Occipital lobe (tissue), 3 donors: ENCODE data around the gene SPACA6. TPM values are rescaled to one million over a fixed set of nuclear protein-coding genes. Genes with fewer than 3 reads are reported as not detected.
"Not testable (repeated sequence)": the region's sequence is repeated elsewhere in the genome, so short reads cannot be mapped to it uniquely, and the experiment has no call there.

Source experiments
- DNase-seq: peaks from one replicate; lab custom pipeline; 2025; lab: John Stamatoyannopoulos, UW
- small RNA-seq: library from RNA; depleted of rRNA; stranded (forward); fragments of <200 nt; gene quantifications from one replicate; pipeline ENCODE3, GENCODE V24; 2014
- total RNA-seq: library from RNA; depleted of rRNA; stranded (reverse); fragments of >200 nt; gene quantifications from one replicate; pipeline ENCODE4 v1.2.3, GENCODE V29; 2014

Gene SPACA6
- total RNA-seq, 1 donor from 2014 or later: 3.9 TPM

DNA sequence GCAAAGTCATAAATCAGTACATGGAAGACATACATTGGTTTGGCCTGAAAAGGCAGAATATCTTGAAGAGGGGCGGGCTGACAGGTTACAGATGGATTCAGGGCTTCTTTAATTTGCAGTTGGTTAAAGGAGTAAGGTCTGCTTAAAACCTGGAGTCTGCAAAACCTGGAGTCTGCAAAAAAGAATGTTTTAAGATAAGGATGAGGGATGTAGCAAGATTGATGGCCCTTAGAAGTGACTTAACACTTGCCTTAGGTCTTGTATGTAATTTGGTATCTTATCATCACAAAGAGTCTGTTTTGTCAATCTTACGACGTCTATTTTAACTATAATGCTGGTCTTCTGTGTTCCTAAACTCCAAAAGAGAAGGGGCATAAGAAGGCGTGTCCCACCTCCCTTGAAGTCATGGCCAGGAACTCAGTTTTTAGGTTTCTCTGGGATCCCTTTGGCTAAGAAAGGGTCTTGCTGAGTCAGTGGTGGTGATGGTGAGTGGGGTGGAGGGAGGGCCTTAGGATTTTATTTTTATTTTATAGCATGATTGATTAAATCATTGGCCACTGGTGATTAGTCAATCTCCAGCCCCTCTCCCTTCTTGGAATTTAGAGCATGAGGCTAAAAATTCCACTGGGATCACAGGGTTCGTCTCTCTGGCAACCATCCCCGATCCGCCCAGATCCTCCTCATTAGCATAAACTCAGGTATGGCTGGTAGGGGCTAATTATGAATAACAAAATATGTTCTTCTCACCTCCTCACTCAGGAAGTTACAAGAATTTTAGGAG, 40.8 kb downstream of the SPACA6 start:
- DNase-seq: no peak

DNA sequence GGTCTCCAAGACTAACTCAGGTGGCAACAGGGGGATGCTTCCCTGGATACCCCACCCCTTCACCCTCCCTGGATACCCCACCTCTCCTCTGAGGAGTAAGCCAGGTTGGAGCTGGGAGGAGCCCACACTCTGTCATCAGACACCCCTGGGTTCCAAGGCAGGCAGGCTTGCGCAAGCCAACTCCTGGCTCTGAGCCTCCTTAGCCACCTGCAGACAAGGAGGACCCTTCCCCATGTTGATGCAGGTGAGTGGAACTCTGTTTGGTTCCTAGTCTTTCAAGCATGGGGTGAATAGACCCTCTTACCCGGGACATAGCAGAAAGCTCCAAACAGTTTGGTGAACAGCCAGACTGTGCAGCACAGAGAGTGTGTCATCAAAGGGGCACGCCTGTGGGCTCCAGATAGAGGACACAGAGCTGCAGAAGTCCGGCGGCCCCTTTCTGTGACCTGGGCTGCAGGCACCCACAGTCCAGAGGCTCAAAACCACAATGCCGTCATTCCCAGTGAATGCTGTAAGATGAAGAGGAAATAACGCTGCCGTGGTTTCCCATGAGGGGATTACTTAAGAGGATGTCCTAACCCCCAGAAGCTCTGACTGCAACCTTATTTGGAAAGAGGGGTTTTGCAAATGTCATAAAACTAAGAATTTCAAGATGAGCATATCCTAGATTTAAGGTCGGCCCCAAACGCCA, 42.8 kb downstream of the SPACA6 start:
- no peak for DNase-seq

DNA sequence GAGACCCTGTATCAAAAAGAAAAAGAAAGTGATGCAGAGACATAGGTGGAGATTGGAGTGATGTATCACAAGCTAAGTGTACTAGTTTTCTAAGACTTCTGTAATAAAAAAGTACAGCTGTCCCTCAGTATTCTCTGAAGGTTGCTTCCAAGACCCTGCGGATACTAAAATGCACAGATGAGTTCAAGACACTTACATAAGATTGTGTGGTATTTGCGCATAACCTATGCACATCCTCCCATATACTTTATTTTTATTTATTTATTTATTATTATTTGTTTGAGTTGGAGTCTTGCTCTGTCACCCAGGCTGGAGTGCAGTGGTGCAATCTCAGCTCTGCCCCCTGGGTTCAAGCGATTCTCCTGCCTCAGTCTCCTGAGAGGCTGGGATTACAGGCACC, 44.3 kb downstream of the SPACA6 start:
- no peak for DNase-seq

DNA sequence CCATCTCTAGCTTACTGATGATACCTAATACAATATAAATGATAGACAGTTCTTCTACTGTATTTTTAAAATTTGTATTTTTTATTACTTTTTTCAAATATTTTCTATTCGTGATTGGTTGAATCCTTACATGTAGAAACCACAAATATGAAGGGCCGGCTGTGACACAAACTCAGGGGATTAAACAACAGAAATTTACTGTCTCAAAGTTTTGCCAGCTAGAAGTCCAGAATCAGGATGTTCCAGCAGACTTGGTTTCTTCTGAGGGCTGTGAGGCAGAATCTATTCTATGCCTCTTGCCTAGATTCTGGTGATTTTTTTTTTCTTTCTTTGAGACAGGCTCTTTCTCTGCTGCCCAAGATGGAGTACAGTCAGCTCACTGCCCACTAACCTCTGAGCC, 44.8 kb downstream of the SPACA6 start:
- no peak for DNase-seq

DNA sequence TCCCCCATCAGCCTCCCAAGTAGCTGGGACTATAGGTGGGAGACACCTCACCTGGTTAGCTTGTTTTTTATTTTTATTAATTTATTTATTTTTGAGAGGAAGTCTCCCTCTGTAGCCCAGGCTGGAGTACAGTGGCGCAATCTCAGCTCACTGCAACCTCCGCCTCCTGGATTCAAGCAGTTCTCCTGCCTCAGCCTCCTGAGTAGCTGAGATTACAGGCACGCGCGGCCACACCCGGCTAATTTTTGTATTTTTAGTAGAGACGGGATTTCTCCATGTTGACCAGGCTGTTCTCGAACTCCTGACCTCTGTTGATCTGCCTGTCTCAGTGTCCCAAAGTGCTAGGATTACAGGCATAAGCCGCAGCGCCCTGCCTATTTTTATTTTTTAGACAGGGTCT, 45.4 kb downstream of the SPACA6 start:
- not testable (repeated sequence) for DNase-seq

DNA sequence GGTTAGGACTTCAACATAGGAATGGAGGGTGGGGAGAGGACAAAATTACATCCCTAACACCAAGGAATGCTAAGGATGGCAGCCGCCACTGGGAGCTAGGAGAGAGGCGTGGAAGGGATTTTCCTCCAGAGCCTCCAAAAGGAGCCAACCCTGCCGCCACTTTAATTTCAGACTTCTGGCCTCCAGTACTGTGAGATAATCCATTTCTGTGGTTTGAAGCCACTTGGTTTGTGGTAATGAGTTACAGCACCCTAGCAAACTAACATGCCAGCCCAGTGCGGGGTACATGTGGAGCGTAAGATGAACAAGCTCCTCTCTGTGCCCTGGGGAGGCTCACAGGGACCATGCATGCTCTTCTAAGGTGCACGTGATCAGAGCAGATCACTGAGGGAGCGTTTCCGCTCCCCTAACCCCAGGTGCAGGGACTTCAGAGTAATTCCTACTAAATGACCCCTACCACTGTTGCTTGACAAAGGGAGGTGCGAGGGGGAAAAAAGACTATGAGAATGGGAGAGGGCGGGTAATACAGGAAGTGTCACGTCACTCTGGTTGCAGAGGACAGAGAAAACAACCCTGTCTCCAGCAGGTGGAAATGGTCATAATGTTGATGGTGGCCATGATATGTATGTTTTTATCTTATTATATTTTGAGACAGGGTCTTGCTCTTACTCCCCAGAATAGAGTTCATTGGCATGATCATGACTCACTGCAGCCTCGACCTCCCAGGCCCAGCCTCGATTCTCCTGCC, 46.5 kb downstream of the SPACA6 start:
- DNase-seq: no peak

DNA sequence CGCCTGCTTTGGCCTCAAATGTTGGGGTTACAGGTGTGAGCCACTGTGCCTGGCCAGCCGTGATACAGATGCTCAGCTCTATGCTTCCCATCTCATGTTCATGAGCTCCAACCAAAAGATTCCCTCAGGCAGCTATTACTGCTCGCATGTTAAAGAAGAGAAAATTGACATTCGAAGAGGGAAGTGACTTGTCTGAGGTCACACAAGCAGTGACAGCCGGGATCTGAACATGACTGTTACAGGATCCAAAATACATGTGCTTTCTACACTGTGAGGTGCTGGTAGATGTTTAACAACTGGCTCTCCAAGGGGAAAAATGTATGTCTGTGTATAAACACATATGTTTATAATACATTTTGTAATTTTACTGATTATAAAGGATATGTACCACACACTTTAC, 47.2 kb downstream of the SPACA6 start:
- no peak for DNase-seq

DNA sequence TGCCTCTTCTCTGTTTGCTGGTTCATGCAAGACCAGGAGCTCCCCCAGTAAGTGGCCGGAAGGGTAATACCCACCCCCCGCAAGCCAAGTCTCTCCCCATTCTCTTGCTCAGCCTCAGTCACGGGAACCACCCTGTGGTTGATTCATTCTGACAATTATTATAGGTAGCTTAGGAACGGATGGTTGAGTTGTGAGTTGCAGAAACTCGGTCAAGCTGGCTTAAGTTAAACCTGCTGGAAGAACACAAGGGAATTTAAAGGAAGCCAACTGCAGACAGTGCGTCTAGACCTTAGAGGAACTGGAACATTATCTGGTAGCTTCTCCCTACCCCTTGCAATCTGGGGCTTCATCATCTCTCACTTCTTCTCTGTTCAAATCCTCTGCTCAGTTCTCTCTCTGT, 49.7 kb downstream of the SPACA6 start:
- DNase-seq: no peak

DNA sequence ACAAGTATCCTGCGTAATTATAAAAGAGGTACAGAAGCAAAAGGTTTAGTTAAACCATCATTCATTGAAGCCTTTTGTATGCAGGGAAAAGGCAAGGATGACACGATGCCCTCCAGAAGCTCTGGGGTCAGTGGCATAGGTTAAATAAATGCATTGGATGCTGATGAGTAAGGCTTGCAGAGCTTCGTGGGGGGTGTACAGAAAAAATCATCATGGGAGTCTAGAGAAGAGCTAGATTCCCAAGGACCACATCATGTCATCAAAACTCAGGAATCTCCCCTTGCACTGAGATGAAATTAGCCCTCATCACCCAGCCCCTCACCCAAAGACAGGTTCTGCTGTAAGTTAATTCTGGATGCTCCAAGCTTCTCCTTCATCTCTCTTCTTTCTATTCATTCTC, 50.3 kb downstream of the SPACA6 start:
- no peak for DNase-seq

DNA sequence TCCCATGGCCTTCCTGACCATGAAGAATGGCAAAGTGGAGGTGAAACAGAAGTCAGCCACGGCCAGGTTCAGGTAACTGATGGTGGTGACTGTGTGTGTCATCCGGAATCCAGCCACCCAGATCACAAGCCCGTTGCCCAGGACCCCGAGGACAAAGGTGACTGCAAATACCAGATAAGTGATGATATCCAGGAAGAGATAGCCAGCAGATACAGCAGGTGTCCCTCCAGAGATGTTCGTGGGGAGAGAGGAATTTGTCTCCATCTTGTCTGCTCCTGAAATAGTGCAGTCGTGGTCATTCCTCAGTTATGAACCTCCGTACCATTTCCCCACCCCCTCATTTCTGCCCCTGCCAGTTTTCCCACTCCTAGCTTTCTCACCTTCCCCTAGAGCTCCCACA, 53.6 kb downstream of the SPACA6 start:
- DNase-seq: no peak

DNA sequence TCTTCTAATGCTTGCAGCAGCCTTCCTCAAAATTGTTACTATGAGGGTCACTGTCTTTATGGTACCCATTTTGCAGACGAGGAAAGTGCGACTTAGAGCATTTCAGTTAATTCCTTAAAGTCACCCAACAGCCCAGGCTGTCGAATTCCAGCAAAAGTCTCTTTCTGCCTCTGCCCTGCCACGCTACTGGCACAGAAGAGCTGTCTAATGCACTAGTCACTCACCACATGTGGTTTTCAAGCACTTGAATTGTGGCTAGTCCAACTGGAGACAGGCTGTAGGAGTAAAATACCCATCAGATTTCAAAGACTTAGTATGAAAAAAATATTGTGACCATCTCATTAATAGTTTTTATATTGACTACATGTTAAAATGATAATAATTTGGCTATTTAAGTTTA, 56.8 kb downstream of the SPACA6 start:
- DNase-seq: no peak

DNA sequence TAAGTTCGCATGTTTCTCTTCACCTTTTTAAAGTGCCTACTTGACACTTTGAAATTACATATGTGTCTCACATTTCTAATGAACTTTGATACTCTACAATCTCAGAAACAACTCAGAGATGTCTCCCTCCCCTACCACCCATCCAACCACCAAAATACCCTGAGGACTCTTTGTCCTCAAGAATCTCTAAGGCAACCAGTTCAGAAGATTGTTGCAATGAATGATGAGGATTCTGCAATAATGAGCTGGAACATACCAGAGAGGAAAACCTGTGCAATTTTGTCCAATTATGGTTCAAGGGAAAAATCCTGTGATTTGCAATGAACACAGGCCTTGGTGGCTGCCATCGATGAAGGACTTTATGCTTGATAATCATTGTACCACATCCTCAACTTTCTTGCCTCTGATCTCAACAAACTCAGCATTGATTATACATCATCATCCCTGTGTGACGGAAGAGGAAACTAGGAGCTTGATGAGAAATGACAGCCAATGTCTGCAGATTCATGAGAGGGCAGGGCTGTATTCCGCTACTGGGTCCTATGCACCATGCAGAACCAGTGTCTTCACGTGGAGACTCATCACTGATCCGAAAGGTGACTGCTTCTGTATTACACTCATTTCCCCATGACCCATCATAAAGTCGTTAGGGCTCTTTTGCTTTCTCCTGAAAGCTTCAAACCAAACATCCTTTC, 57.4 kb downstream of the SPACA6 start:
- no peak for DNase-seq

DNA sequence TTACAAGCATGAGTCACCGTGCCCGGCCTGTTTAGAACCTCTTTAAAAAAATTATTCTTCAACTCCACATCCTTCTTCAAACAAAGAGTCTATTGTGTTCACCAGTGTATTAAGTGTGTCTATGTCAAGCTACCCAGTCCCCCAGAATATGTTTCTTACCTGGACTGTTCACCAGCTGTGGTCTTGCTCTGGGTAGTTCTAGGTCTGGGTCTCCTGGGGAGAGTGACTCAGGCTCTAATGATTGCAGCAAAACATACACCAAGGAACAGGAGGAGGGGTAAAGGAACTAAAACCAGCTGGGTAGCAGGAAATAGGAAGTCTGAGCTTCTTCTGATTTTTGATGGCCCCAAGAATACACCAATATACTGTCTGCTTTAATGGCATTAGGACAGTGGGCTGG, 58.5 kb downstream of the SPACA6 start, which contains the start of gene FPR1:
Gene FPR1 (minus strand): TSS at position 224 of the 400 bp plus-strand sequence. CDS start 4,884 bp downstream, outside the sequence.
- DNase-seq: no peak

DNA sequence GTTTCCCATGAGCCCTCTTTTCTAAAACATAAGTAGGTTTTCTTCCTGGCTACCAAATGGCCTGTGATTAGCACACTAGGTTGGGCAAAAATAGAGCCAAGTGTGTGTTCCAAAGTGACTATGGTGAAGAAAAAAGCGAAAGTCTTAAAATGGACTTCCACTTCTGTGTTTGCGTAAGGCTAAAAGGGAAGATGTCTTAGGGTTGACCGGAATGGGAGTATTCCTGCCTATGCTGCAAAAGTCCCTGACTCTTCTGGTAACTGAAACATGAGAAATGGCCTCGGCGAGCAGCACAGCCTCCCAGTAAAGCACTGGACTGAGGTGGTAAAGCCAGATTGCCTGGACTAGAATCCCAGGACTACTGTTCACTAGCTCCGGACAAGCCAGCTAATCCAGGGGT, 61.0 kb downstream of the SPACA6 start:
- DNase-seq: no peak

DNA sequence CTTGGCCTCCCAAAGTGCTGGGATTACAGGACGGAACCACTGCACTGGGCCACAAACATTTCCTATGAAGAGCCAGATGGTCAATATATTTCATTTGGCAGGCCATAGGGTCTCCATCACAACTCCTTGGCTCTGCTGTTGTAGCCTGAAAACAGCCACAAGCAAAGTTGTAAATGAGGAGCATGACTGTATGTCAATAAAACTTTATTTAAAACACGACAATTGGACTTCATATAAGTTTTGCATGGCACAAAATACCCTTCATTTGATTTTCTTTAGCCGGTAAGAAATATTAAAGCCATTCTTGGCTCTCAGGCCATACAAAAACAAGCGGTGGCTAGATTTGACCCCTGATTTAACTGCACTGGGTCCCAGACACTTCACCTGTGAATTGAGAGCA, 61.6 kb downstream of the SPACA6 start:
- DNase-seq: no peak

Small RNA genes within 50 kb of the gene (small RNA-seq; reads per million reads assigned to genes)
- gene AC018755.2 (not detected), gene MIR125A (not detected), gene MIR99B (7.7 reads per million, percentile 91 among the genes with 10 or more reads in this experiment), gene MIRLET7E (not detected)

Other genes with a start within 250 kb of the SPACA6 start
- 2.0 TPM for gene SIGLEC8, start 234.9 kb upstream of the SPACA6 start, total RNA-seq
- gene CEACAM18, start 214.8 kb upstream of the SPACA6 start, total RNA-seq: not detected
- not detected for gene SIGLEC12, start 191.5 kb upstream of the SPACA6 start, total RNA-seq
- gene SIGLEC6, start 161.7 kb upstream of the SPACA6 start, total RNA-seq: not detected
- gene ZNF175, start 122.0 kb upstream of the SPACA6 start, total RNA-seq: 8.7 TPM
- gene SIGLEC5, start 62.9 kb upstream of the SPACA6 start, total RNA-seq: not detected
- gene SIGLEC14, start 46.5 kb upstream of the SPACA6 start, total RNA-seq: 0.16 TPM
- 2.3 TPM for gene HAS1, start 30.7 kb downstream of the SPACA6 start, total RNA-seq
- gene FPR1, start 58.5 kb downstream of the SPACA6 start, total RNA-seq: 6.7 TPM
- 0.62 TPM for gene FPR2, start 67.8 kb downstream of the SPACA6 start, total RNA-seq
- 0.31 TPM for gene FPR3, start 101.8 kb downstream of the SPACA6 start, total RNA-seq
- gene ZNF577, start 194.6 kb downstream of the SPACA6 start, total RNA-seq: 66.6 TPM
- 39.0 TPM for gene ZNF649, start 211.7 kb downstream of the SPACA6 start, total RNA-seq
- 11.4 TPM for gene ZNF613, start 234.1 kb downstream of the SPACA6 start, total RNA-seq